ENCODE results near the gene NUMBL.

DNA sequence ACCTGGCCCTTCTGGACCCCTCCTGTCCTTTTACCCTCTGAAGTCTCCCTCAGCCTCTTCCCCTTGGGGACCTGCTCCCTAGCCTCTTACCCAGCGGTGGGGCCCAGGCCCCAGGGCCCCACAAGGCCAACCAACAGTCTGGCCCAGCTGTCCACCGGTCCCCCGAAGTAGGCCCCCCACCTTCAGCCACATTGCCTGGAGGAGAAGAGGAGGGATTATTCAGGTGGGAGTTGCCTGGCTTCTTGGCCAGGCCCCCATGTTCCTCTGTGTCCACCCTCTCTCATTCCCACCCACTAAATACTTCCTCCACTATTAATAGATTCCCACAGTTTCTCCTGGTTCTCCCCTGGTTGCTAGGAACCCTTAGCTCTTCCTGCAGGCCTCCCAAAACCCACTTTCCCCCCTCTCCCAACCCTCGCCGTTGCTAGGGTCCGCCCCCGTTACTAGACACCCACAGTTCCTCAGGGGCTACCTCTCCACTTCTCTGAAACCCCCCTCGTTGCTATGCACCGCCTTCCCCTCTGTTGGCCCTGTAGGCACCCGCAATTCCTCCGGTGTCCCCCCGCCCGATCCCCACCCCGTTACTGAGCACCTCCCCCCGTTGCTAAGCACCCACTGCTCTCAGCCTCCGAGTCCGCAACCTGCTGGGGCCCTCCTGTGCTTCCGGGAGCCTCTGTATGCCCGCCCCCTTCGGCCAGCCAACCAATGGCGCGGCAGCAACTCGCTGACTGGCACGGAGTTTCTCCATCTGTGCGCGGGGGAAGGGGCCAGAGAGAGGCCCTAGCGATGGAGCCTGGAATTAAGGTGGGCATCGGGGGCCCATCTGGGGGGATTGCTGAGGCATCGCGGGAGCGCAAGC lies 24.2 kb upstream of the NUMBL start:
- TF ChIP-seq, protein P1, sequence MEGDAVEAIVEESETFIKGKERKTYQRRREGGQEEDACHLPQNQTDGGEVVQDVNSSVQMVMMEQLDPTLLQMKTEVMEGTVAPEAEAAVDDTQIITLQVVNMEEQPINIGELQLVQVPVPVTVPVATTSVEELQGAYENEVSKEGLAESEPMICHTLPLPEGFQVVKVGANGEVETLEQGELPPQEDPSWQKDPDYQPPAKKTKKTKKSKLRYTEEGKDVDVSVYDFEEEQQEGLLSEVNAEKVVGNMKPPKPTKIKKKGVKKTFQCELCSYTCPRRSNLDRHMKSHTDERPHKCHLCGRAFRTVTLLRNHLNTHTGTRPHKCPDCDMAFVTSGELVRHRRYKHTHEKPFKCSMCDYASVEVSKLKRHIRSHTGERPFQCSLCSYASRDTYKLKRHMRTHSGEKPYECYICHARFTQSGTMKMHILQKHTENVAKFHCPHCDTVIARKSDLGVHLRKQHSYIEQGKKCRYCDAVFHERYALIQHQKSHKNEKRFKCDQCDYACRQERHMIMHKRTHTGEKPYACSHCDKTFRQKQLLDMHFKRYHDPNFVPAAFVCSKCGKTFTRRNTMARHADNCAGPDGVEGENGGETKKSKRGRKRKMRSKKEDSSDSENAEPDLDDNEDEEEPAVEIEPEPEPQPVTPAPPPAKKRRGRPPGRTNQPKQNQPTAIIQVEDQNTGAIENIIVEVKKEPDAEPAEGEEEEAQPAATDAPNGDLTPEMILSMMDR (IDR thresholded peaks at IDR 0.05) = no peak
- TF ChIP-seq POLR2A (IDR thresholded peaks at IDR 0.05) (no peak), POLR2AphosphoS5 (IDR thresholded peaks at IDR 0.05) (peak in 1 of 3 donors; percentile 5)
